SJSA1 (cell line): ENCODE results near the gene GRK1. TPM values are rescaled to one million over a fixed set of nuclear protein-coding genes. Genes with fewer than 3 reads are reported as not detected.
"Not testable (repeated sequence)": the region's sequence is repeated elsewhere in the genome, so short reads cannot be mapped to it uniquely, and the experiment has no call there.

Experiments used
- DNase-seq, 2 experiments: peaks; one replicate each; pipeline ENCODE4 v3.0.0-alpha.2; 2015 to 2020; ENCODE audit warnings: low spot score in 2 of 2, low read depth in 1 of 2
- H3K27ac ChIP-seq: fragments of 250-450 bp; sonication (Bioruptor Pico); 2 replicates; pipeline ENCODE4 v1.5.1; 2020; ENCODE audit warnings: mild to moderate bottlenecking, moderate library complexity
- H3K27me3 ChIP-seq: fragments of 250-450 bp; sonication (Bioruptor Pico); replicated peaks from 2 replicates; pipeline ENCODE4 v1.5.1; 2020; ENCODE audit warnings: mild to moderate bottlenecking, moderate library complexity
- H3K36me3 ChIP-seq: fragments of 250-450 bp; sonication (Bioruptor Pico); 2 replicates; pipeline ENCODE4 v1.5.1; 2020; ENCODE audit warnings: mild to moderate bottlenecking
- H3K4me1 ChIP-seq: fragments of 250-450 bp; sonication (Bioruptor Pico); replicated peaks from 2 replicates; pipeline ENCODE4 v1.6.1; 2021; ENCODE audit warnings: mild to moderate bottlenecking
- H3K4me3 ChIP-seq: fragments of 250-450 bp; sonication (Bioruptor Pico); 2 replicates; pipeline ENCODE4 v1.5.1; 2020; ENCODE audit warnings: mild to moderate bottlenecking
- H3K9me3 ChIP-seq: fragments of 250-450 bp; sonication (Bioruptor Pico); replicated peaks from 2 replicates; pipeline ENCODE4 v1.5.1; 2020; ENCODE audit warnings: mild to moderate bottlenecking
- total RNA-seq: library from RNA; depleted of rRNA; stranded (reverse); fragments of >200 nt; shearing (Covaris generic); gene quantifications from 2 replicates; pipeline ENCODE4 v1.2.3, GENCODE V29; 2014

GRK1 gene
- total RNA-seq, 1 experiment from 2014 or later = 0.08 TPM

GRCh38 chr13:113668491-113668971 lies 1.5 kb downstream of the GRK1 start:
- no peak overlapping the region for H3K27ac ChIP-seq
- H3K4me1 ChIP-seq = peaks cover 7% of the 10 kb centered on the region
- H3K9me3 ChIP-seq = peaks cover 14% of the 10 kb centered on the region
- H3K27me3 ChIP-seq = no peaks in the 10 kb centered on the region
- H3K36me3 ChIP-seq = no peaks in the 10 kb centered on the region; the same call in 1 of the 2 replicates
- H3K4me3 ChIP-seq = no peak overlapping the region
- DNase-seq = peak in 1 of 2 experiments; percentile 61

DNA sequence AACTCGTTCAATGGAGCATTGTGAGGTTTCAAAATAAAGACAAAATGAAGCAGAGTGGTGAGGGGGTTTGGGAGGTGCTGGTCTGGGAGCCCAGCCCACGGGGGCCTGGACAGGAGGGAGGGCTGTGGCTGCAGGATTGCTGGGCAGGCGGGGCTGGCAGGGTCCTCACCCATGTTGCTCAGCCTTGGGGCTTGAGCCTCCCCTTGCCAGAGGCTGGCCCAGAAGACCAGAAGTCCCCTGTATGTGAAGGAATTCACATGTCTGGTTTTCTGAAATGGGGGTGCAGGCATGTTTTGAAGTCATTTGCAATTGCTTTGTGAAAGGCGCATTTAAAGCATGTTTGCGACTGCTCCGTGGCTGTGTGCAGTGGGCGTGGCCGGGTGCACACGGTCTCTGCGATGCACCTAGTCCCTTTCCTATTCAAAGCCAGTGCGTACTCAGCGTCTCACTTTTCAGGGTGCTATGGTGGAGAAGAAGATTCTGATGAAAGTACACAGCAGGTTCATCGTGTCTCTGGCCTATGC lies 2.3 kb downstream of the GRK1 start:
- no peaks in the 10 kb centered on the region; the same call in 1 of the 2 replicates for H3K36me3 ChIP-seq
- H3K4me1 ChIP-seq = peaks cover 7% of the 10 kb centered on the region

DNA sequence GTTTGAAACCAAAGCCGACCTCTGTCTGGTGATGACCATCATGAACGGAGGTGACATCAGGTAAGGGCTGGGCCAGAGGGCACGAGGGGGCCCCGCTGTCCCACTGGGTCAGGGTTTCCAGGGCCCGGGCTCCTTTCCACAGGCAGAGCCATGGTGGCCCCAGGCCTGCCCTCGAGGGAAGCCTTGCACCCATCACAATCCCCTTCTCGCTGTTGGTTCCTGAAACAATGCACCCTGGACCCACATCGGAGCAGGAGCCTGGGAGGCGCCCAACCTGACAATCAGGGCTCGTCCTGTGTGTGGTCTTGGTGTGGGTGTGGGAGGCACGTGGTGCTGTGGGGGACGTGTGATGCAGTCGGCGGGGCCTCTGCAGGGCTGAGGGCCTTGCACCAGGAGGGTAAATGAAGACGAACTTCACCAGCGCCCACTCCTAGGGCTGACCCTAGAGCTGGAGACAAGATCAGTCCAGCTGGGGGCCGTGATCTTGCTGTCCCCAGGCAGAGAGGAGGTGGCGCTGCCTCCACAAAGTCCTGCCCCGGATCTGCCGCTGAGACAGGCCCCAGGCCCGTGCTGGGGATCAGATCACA lies 2.8 kb downstream of the GRK1 start:
- H3K4me1 ChIP-seq = peaks cover 7% of the 10 kb centered on the region
- H3K4me3 ChIP-seq = no peak overlapping the region
- H3K9me3 ChIP-seq = peaks cover 14% of the 10 kb centered on the region
- no peak overlapping the region for H3K27ac ChIP-seq
- no peaks in the 10 kb centered on the region; the same call in 1 of the 2 replicates for H3K36me3 ChIP-seq
- no peaks in the 10 kb centered on the region for H3K27me3 ChIP-seq
- peak in 1 of 2 experiments; percentile 60 for DNase-seq

More for the DNA sequence above, 2.3 kb downstream of the GRK1 start:
- Histone ChIP-seq H3K27ac (no peak overlapping the region), H3K27me3 (no peaks in the 10 kb centered on the region), H3K4me3 (no peak overlapping the region), H3K9me3 (peaks cover 14% of the 10 kb centered on the region)
- DNase-seq = peak in 1 of 2 experiments; percentile 49

DNA sequence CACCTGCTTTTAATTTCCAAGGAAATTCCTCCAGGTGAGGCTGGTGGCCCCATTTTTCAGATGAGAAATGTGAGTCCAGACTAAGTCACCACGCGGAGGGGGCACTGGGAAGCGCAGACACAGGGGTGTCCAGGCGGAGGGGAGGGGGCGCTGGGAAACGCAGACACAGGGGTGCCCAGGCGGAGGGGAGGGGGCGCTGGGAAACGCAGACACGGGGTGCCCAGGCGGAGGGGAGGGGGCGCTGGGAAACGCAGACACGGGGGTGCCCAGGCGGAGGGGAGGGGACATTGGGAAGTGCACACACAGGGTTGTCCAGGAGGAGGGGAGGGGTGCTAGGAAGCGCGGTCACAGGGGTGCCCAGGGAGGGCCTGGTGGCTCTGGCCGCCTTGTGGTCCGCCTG lies 3.5 kb downstream of the GRK1 start:
- Histone ChIP-seq H3K27me3 (no peaks in the 10 kb centered on the region), H3K36me3 (no peaks in the 10 kb centered on the region; the same call in 1 of the 2 replicates), H3K9me3 (peaks cover 9% of the 10 kb centered on the region), H3K4me1 (peaks cover 7% of the 10 kb centered on the region), H3K27ac (no peak overlapping the region), H3K4me3 (no peak overlapping the region)
- DNase-seq = peak in 1 of 2 experiments; percentile 59

- Histone ChIP-seq H3K27me3 (no peaks in the 10 kb centered on the region), H3K4me3 (no peak overlapping the region), H3K4me1 (peaks cover 7% of the 10 kb centered on the region), H3K27ac (no peak overlapping the region), H3K9me3 (peaks cover 5% of the 10 kb centered on the region), H3K36me3 (no peaks in the 10 kb centered on the region)
- DNase-seq = peak in 1 of 2 experiments; percentile 64
Observed at GRCh38 chr13:113671066-113672001, 4.3 kb downstream of the GRK1 start.

DNA sequence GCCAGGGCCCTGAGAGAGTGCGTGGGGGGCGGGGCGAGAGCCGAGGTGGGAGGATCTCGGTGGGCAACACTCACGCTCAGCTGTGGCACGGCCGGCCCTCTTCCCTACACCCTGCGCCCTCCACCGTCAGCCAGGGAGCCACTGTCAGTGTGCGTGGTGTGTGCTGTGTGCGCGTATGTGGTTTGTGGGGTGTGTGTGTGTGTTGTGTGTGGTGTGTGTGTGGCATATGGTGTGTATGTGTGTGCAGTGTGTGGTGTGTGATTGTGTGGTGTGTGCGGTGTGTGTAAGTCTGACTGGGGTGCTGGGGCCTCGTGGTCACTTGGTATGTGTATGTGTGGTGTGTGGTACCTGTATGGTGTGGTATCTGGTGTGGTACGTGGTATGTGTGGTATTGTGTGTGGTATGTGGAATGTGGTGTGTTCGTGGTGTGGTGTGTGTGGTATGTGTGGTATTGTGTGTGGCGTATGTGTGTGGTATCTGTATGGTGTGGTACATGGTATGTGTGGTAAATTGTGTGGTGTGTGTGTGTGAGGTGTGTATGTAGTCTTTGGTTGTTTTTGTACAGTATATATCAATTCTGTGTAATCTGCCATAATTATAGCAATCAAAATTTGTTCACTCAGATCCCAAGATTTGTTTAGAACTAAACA lies 5.1 kb downstream of the GRK1 start:
- Histone ChIP-seq H3K9me3 (peaks cover 5% of the 10 kb centered on the region), H3K27me3 (no peaks in the 10 kb centered on the region), H3K4me1 (peaks cover 7% of the 10 kb centered on the region), H3K36me3 (no peaks in the 10 kb centered on the region), H3K4me3 (no peak overlapping the region), H3K27ac (no peak overlapping the region)
- DNase-seq = peak in 1 of 2 experiments; percentile 64

GRCh38 chr13:113722921-113723320 lies 55.9 kb downstream of the GRK1 start:
- no peak for DNase-seq
- no peak overlapping the region for H3K27ac ChIP-seq
- no peaks in the 10 kb centered on the region for H3K27me3 ChIP-seq
- no peak overlapping the region for H3K4me3 ChIP-seq
- peaks cover 7% of the 10 kb centered on the region for H3K4me1 ChIP-seq
- H3K36me3 ChIP-seq = no peaks in the 10 kb centered on the region
- peaks cover 9% of the 10 kb centered on the region for H3K9me3 ChIP-seq

DNA sequence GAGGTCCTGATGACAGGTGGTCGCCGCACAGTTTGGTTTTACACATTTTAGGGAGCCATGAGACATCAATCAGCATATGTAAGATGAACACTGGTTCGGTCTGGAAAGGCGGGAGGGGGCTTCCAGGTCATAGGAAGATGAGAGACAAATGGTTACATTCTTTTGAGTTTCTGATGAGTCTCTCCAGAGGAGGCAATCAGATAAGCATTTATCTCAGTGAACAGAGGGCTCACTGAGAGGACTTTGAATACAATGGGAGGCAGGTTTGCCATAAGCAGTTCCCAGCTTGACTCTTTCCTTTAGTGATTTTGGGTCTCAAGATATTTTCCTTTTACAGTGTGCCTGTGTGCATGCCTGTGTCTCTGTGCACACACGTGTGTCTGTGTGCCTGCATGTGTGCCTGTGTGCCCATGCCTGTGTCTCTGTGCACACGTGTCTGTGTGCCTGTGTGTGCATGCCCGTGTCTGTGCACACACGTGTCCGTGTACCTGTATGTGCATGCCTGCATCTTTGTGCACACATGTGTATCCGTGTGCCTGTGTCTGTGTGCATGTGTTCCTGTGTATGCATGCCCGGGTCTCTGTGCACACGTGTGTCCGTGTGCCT lies 56.5 kb downstream of the GRK1 start:
- H3K27me3 ChIP-seq = no peaks in the 10 kb centered on the region
- H3K36me3 ChIP-seq = no peaks in the 10 kb centered on the region
- no peak overlapping the region for H3K4me3 ChIP-seq
- peaks cover 9% of the 10 kb centered on the region for H3K9me3 ChIP-seq
- no peak for DNase-seq
- no peak overlapping the region for H3K27ac ChIP-seq
- peaks cover 7% of the 10 kb centered on the region for H3K4me1 ChIP-seq

DNA sequence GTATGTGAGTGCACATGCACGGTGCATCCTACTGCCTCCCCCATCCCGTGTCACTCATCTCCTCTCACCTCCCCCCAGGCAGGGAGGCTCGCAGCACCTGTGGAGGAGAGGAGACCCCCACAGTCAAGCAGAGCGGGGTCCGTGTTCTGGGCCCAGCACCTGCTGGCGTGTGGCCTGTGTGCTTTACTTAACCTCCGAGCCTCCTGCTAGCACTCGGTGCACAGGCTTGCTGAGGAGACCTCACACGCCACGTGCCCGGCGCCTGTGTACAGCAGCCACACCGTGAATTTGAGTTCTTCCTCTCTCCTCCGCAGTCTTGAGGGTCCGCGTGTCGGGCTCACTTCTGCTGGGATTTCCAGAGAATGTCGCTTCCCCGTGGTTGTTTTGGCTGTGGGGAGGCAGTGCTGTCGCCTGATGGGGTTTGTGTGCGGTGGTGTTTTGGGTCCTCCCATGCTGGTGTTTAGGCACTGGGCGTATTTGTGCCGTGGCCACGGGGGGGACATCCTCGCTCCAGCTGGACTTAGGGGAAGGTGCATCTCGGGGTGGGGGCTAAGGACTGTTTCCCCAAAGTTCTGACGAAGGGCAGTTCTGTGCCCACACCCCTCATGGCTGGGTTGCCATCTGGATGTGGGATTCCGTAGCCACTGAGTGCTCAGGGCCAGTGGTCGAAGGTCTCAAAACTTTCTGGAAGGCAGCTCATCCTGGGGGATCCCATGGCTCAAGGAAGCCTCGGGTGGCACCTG lies 57.2 kb downstream of the GRK1 start:
- Histone ChIP-seq H3K4me1 (peaks cover 7% of the 10 kb centered on the region), H3K9me3 (peaks cover 9% of the 10 kb centered on the region), H3K4me3 (no peak overlapping the region), H3K27me3 (no peaks in the 10 kb centered on the region), H3K36me3 (no peaks in the 10 kb centered on the region), H3K27ac (no peak overlapping the region)
- DNase-seq = no peak

DNA sequence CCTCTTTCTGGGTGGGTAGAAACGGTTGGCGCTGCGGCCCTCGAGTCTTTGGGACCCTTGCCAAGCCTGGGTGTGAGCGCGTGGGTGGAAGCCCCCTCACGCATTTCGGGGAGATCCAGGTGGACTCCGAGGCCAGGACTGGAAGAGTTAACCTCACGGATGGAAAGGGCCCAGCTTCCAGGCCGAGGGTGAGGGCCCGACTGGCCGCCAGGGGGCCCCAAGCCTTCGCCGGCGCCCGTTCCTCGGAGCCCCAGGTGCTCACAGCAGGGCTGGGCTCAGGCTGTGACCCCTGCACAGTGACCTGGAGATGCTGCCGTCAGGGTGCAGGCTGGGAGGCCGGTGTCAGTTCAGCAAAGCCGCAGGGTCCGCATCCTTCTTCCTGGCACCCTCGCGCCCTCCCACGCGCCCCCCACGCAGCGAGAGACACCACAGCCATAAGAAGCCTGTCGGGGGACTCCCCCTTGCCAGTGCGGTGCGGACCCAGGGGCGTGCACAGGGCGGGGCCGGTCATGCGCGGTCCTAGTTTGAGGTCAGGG lies 57.8 kb downstream of the GRK1 start:
- Histone ChIP-seq H3K27ac (no peak overlapping the region), H3K9me3 (peaks cover 9% of the 10 kb centered on the region), H3K36me3 (no peaks in the 10 kb centered on the region), H3K27me3 (no peaks in the 10 kb centered on the region), H3K4me1 (peaks cover 7% of the 10 kb centered on the region), H3K4me3 (peak overlapping the region; percentile 35)
- peak in 1 of 2 experiments; percentile 93 for DNase-seq

DNA sequence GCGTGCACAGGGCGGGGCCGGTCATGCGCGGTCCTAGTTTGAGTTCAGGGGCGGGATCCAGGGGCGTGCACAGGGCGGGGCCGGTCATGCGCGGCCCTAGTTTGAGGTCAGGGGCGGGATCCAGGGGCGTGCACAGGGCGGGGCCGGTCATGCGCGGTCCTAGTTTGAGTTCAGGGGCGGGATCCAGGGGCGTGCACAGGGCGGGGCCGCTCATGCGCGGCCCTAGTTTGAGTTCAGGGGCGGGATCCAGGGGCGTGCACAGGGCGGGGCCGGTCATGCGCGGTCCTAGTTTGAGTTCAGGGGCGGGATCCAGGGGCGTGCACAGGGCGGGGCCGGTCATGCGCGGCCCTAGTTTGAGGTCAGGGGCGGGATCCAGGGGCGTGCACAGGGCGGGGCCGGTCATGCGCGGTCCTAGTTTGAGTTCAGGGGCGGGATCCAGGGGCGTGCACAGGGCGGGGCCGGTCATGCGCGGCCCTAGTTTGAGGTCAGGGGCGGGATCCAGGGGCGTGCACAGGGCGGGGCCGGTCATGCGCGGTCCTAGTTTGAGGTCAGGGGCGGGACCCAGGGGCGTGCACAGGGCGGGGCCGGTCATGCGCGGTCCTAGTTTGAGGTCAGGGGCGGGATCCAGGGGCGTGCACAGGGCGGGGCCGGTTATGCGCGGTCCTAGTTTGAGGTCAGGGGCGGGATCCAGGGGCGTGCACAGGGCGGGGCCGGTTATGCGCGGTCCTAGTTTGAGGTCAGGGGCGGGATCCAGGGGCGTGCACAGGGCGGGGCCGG lies 58.5 kb downstream of the GRK1 start:
- H3K27me3 ChIP-seq, H3K27ac ChIP-seq, DNase-seq, H3K36me3 ChIP-seq, H3K4me1 ChIP-seq, H3K4me3 ChIP-seq: not testable (repeated sequence)
- H3K9me3 ChIP-seq = peaks cover 12% of the 10 kb centered on the region
